Ovary (tissue), 9 donors: ENCODE data around the gene BMPR1A. TPM values are rescaled to one million over a fixed set of nuclear protein-coding genes. Genes with fewer than 3 reads are reported as not detected.
"Not testable (repeated sequence)": the region's sequence is repeated elsewhere in the genome, so short reads cannot be mapped to it uniquely, and the experiment has no call there.

Experiments
- DNase-seq, 5 donors: peaks; one replicate each; pipeline ENCODE4 v3.0.0-alpha.2; 2019 to 2020
- H3K27ac ChIP-seq, 2 donors: fragments of 200-600 bp; one replicate each; pipeline versions ENCODE4 v1.5.1 to v1.8.0; 2019 to 2022
- H3K27me3 ChIP-seq: fragments of 200-600 bp; one replicate; pipeline ENCODE4 v1.8.0; 2022
- H3K36me3 ChIP-seq: fragments of 200-600 bp; sonication (generic); one replicate; pipeline ENCODE4 v1.5.1; 2019
- H3K4me1 ChIP-seq: one replicate; pipeline ENCODE4 v1.8.1; 2013; ENCODE audit warnings: mild to moderate bottlenecking, moderate library complexity; ENCODE audit not compliant: insufficient read depth
- H3K4me3 ChIP-seq: fragments of 200-600 bp; sonication (generic); one replicate; pipeline ENCODE4 v1.5.1; 2017
- H3K9me3 ChIP-seq, 2 donors: fragments of 200-600 bp in 1 of 2; sonication (generic) in 1 of 2; one replicate each; pipeline versions ENCODE4 v1.5.1 to v1.8.1; 2013 to 2019; ENCODE audit warnings: mild to moderate bottlenecking in 1 of 2, moderate library complexity in 1 of 2
- CTCF ChIP-seq, 3 donors: fragments of 450-650 bp in 2 of 3; fragments of 200-600 bp in 1 of 3; IDR thresholded peaks; one replicate each; pipeline versions ENCODE4 v1.5.1 to v1.8.0; 2016 to 2022; ENCODE audit warnings: antibody characterized with exemption in 3 of 3, mild to moderate bottlenecking in 1 of 3
- EP300 ChIP-seq: sonication (generic); formaldehyde crosslinking; IDR thresholded peaks from one replicate; pipeline ENCODE4 v1.6.1; 2017; ENCODE audit warnings: antibody characterized with exemption
- POLR2A ChIP-seq: fragments of 450-650 bp; IDR thresholded peaks from one replicate; pipeline ENCODE4 v1.6.1; 2017; ENCODE audit warnings: antibody characterized with exemption, mild to moderate bottlenecking, moderate library complexity
- WGBS, 3 donors: extraction: QIAGEN DNeasy Blood & Tissue Kit in 1 of 3; methylation state at CpG; one replicate each; pipeline versions ENCODE4 v1.1.5 to v1.1.7; 2013 to 2017; 5-methylcytosine and 5-hydroxymethylcytosine counted together
- intact Hi-C, 4 donors: fragments of 100-400 bp; cut with DNase I; formaldehyde crosslinking; loops; one replicate each; pipeline versions ENCODE4 v1.11.0 to v1.15.1; 2022 to 2023
- polyA plus RNA-seq, 2 donors: library from polyadenylated mRNA; stranded (reverse); fragments of 200-250 nt in 1 of 2; fragments of 350-450 nt in 1 of 2; fragmentation: Illumina TruSeq in 1 of 2; extraction: RNeasy Lipid Tissue Mini Kit (QIAGEN cat#74804) in 1 of 2; gene quantifications; one replicate each; pipeline ENCODE4 v1.2.3, GENCODE V29; 2013 to 2014
- total RNA-seq, 7 donors: library from RNA; depleted of rRNA in 2 of 7; stranded (reverse); fragments of >200 nt in 2 of 7; fragmentation: NEBNext Ultra II Directional in 3 of 7; extraction: Animal tissue kit (Norgen Biotek cat#: 25700) in 3 of 7; gene quantifications; one replicate each; pipeline versions ENCODE4 v1.1.0 to v1.2.4, GENCODE V29; 2016 to 2023
- donor health status: DM: no; HTN: no; CAD: no; lungs with moderate emphysema.
- donor health status: DM: no; HTN: no; CAD: no.
- donor health status: Bipolar disorder and iron deficiency.
- donor health status: DM: yes; HTN: yes; CAD: no.
- donor health status: DM: no; HTN: no; CAD: no.
- donor health status: DM: yes; HTN: yes; CAD: no.

The BMPR1A gene
- total and polyA plus RNA-seq, 9 donors = 19.0 to 77.9 (median 55.8) TPM

- Histone ChIP-seq H3K9me3 (no peaks in the 10 kb centered on the region), H3K27ac (peak overlapping the region; percentile 9 to 73), H3K36me3 (no peaks in the 10 kb centered on the region), H3K4me3 (no peak overlapping the region), H3K4me1 (peaks cover 9% of the 10 kb centered on the region), H3K27me3 (no peaks in the 10 kb centered on the region)
- no peak for TF ChIP-seq CTCF (IDR thresholded peaks at IDR 0.05)
- no peak for TF ChIP-seq EP300
- TF ChIP-seq POLR2A = no peak
- intact Hi-C loops = no loop called here
- DNase-seq = no peak
- WGBS, 3 donors = 21 to 31% (median 23%) methylated on average over 4 of the region's 4 CpGs
These were observed 22.0 kb upstream of the BMPR1A start for GRCh38 chr10:86734207-86734988.

GRCh38 chr10:86735278-86735677 lies 21.1 kb upstream of the BMPR1A start:
- 79 to 93% (median 93%) methylated on average over 4 of the region's 4 CpGs for WGBS, 3 donors
- not testable (repeated sequence) for H3K4me1 ChIP-seq

GRCh38 chr10:86742230-86742629 lies 14.2 kb upstream of the BMPR1A start:
- Histone ChIP-seq H3K36me3 (no peaks in the 10 kb centered on the region), H3K4me1 (peaks cover 2% of the 10 kb centered on the region), H3K4me3 (no peak overlapping the region), H3K9me3 (no peaks in the 10 kb centered on the region), H3K27ac (no peak overlapping the region), H3K27me3 (no peaks in the 10 kb centered on the region)
- DNase-seq = no peak
- intact Hi-C loops = no loop called here
- 89 to 98% (median 92%) methylated on average over 1 of the region's 1 CpG for WGBS, 3 donors
- TF ChIP-seq EP300 (no peak), CTCF (IDR thresholded peaks at IDR 0.05) (no peak), POLR2A (no peak)

More at GRCh38 chr10:86735278-86735677, 21.1 kb upstream of the BMPR1A start:
- peak overlapping the region in 1 of 2 donors; percentile 9 for H3K27ac ChIP-seq
- H3K36me3 ChIP-seq, intact Hi-C loops, DNase-seq, H3K4me3 ChIP-seq, H3K27me3 ChIP-seq, H3K9me3 ChIP-seq: not testable (repeated sequence)

GRCh38 chr10:86744067-86744725 lies 12.2 kb upstream of the BMPR1A start:
- Histone ChIP-seq H3K27ac (no peak overlapping the region), H3K4me1 (peaks cover 2% of the 10 kb centered on the region)

More at GRCh38 chr10:86744067-86744725, 12.2 kb upstream of the BMPR1A start:
- DNase-seq = no peak
- intact Hi-C loops = no loop called here
- Histone ChIP-seq H3K9me3 (no peaks in the 10 kb centered on the region), H3K27me3 (no peaks in the 10 kb centered on the region), H3K36me3 (no peaks in the 10 kb centered on the region), H3K4me3 (no peak overlapping the region)
- WGBS, 3 donors = 67 to 80% (median 79%) methylated on average over 7 of the region's 7 CpGs
- TF ChIP-seq EP300 (no peak), POLR2A (no peak), CTCF (IDR thresholded peaks at IDR 0.05) (no peak)
